ENCODE results near the gene ATAD2B.
"Not testable (repeated sequence)": the region's sequence is repeated elsewhere in the genome, so short reads cannot be mapped to it uniquely, and the experiment has no call there.

Gene ATAD2B

DNA sequence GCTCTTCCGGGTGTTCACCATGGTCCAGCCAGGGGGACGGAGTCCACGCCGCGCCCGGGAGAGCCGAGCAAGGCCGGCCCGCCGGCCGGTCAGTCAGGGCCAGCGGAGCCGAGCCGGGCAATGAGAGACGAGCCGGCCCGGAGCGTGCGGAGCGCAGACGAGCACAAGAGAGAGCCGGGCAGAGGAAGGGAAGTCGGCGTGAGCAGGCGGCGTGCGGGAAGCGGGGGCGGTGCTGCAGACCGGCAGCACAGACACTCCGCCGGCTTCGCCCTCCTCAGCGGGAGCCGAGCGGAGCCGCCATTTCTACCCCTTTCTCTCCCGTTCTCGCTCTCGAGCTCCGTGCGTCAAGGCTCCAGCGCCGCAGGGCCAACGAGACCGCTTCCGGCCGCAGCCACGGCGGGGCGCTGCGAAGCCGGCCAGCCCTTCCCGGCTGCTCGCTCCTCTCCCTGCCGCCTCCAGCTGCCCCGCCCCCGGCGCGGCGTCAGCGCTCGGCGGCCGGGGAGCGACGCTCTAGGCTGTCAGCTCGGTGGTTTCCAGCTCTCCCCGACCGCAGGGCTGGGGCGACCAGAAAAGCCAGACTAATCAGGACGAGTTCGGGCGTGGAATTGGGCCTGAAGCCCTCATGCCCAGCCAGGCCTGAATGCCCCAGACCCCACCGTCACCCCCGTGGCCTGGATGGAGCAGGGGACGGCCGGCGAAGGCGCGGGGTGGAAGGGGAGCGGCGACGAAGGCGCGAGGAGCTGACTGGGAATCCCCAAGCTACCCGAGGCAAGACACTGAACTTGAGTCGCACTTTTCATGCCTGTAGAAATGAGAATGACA, at the start of gene ATAD2B:
ATAD2B (minus strand) TSS at position 374 of the 822 bp plus-strand sequence; CDS start at position 21, 353 bp downstream.
- peak; percentile 84 for DNase-seq (ENCODE audit: low read depth, low spot score)

DNA sequence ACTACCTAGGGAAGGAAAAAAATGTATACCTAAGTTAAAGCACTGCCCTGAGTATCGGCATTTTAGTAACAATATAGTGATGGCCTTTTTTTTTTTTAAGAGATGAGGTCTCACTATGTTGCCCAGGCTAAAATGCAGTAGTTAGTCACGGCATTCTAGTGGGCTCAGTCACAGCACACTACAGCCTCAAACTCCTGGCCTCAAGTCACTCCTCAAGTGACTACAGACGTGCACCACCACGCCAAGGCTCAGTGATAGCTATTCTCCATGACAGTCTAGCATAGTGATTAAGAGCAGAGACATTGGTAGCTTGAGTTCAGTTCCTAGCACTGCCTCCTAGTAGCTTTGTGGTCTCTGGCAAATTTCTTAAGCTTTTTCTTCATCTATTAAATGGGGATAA, 40.9 kb upstream of the ATAD2B start:
- no peak for DNase-seq (ENCODE audit: low read depth, low spot score)

DNA sequence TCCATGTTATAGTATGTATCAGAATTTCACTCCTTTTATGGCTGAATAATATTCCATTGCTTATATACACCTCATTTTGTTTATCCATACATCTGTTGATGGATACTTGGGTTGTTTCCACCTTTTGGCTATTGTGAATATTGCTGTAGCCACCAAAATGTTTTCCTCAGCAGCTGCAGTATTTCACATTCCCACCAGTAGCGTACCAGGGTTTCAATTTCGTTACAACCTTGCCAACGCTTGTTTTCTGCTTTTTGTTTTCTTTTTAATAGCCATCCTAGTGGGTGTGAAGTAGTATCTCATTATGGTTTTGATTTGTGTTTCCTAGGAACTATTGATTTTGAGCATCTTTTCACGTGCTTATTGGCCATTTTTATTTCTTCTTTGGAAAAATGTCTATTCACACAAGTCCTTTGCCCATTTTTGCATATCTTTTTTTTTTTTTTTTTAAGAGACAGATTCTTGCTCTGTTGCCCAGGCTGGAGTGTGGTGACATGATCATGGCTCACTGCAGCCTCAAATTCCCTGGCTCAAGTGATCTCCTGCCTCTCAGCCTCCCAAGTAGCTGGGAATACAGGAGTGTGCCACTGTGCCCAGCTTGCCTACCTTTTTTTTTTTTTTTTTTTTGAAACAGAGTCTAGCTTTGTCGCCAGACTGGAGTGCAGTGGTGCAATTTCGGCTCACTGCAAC, 27.5 kb upstream of the ATAD2B start:
- no peak for DNase-seq (ENCODE audit: low read depth, low spot score)

DNA sequence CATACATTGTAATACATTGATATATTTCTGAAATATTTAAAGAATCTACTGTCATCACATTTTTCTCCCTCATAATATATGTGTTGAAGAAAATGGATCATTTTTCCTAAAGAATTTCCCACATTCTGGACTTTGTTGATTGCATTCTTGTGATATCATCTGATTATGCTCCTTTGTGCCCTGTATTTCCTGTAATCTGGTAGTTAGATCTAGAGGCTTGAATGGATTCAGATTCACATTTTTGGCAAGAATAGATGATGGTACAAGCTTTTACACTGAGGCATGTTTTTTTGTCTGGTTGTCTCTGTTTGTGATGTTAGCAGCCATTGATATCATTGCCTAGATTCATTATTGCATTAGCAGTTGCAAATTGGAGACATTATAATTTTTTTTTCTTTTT, 26.7 kb upstream of the ATAD2B start:
- no peak for DNase-seq (ENCODE audit: low read depth, low spot score)

DNA sequence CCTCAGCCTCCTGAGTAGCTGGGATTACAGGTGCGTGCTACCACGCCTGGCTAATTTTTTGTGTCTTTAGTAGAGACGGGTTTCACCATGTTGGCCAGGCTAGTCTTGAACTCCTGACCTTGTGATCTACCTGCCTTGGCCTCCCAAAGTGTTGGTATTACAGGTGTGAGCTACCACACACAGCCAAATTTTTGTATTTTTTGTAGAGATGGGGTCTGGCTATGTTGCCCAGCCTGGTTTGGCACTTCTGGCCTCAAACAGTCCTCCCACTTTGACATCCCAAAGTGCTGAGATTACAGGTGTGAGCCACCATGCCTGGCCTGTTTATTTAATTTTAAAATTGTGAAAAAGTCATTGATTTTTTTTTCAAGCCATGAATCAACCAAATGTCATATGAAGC, 25.6 kb upstream of the ATAD2B start:
- DNase-seq (ENCODE audit: low read depth, low spot score), result not testable (repeated sequence)

DNA sequence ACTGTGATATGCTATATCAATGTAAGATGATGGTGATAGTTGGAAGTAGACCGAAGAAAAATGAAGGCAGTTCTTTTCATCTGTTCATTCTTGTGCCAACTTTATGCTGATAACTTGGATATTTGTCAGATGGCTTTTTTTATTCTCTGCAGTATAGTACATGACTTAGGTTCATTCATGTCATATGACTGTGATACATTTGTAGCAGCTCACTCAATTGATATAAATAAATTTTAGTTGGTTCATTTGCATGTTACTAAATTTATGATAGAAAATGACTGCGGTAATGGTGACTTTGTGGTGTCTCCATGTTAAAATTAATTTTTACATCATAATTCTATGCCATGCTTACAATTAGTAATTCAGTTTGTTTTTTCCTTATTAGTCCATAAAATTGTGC, 20.4 kb upstream of the ATAD2B start:
- no peak for DNase-seq (ENCODE audit: low read depth, low spot score)

DNA sequence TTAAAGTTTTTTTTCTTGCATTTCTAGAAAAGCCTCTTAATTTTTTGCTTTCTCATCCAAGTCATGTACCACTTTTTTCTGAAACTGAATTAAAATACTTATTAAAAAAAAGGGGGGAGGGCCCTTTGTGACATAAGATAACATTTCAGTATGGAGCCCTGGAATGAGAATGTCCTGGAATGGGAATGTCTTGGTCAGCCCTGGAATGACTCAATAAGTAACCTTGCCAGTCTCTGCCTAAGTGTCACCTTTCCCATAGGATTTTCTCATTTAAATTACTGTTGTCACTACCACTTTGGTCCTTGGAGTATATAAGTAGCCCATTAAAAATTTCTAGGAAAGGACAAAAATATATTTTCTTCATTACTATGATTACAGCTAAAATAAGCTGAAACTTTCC, 18.1 kb upstream of the ATAD2B start:
- no peak for DNase-seq (ENCODE audit: low read depth, low spot score)

DNA sequence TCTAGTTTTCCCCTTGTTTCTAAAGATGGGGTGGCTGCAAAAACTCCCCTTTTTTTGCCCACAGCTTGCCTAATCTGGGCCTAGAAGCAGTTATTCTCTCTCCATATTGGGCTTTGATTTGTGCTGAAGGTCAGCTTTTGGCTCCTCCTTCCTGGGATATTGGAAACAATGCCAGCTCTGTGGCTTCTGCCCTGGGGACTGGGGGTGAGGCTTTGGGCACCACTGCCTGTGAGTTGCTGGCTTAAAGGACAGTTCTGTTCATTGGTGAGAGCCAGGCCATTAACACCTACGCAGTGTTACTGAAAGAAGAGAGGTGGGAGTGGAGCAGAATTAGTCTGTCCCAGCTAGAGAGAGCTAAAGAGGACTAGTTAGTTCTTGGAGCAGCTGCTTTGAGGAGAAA, 17.6 kb upstream of the ATAD2B start:
- no peak for DNase-seq (ENCODE audit: low read depth, low spot score)

DNA sequence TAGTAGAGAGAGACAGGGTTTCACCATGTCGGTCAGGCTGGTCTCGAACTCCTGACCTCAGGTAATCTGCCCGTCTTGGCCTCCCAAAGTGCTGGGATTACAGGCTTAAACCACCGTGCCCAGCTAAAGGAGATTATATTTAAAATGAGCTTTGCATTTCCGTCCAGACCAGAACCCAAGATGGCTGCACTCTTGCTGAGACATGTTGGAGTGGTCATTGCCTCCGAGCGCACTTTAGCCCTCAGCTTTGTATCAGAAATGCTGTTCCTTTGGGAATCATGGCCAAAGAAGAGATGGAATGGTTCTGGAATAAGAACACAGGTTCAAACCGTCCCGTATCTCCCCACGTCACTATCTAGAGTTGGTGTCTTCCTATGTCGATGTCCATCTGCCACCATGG, 16.7 kb upstream of the ATAD2B start:
- DNase-seq (ENCODE audit: low read depth, low spot score), result no peak

DNA sequence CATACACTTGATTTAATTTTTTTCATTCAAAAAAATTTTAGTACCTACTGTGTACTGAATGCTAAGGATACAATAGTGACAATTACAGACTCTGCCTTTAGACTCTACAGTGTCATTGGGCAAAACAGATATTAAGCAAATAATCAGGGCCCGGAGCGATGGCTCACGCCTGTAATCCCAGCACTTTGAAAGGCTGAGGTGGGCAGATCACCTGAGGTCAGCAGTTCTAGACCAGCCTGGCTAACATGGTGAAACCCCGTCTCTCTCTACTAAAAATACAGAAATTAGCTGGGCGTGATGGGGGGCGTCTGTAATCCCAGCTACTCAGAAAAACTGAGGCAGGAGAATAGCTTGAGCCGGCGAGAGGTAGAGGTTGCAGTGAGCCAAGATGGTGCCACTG, 14.7 kb upstream of the ATAD2B start:
- no peak for DNase-seq (ENCODE audit: low read depth, low spot score)

DNA sequence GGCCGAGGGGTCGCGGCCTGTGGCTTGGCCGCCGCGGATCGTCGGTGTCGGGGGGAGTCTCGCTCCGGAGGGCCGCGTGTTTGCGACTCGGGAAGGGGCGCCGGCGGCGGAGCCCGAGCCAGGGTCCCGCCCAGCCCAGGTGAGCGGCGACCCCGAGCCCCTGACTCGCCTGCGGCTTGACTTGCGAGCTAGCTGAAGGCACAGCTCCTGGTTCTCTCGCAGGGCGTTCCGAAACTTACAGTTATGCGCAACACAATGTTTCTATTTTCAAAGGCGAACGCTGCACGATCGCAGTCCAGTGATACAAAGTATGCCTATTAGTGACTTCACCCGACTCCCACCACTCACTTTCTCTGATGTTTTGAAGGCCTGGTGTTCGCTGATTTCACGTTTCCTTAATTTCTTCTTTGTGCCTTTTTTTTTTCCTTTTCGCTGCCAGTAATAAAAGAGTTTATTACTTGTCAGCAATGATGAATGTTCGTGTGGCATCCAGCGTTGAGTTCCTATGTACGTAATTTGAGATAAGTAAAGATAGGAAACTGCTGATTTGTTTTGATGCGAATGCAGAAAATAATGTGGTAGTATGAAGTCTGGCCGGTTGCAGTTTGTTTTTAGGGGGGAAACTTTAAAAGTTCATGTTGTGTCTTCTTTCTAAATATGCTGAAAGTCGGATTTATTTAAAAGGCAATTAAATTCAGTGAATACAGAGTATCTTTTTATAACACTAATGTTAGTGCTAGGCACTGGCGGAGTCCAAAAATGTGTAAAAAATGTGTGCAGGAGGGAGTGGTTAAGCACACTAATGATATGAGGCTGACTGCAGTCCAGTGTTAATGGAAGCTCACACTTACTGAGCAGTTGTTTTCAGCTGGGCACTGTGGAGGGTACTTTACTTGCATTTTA, 14.0 kb upstream of the ATAD2B start:
- no peak for DNase-seq (ENCODE audit: low read depth, low spot score)

DNA sequence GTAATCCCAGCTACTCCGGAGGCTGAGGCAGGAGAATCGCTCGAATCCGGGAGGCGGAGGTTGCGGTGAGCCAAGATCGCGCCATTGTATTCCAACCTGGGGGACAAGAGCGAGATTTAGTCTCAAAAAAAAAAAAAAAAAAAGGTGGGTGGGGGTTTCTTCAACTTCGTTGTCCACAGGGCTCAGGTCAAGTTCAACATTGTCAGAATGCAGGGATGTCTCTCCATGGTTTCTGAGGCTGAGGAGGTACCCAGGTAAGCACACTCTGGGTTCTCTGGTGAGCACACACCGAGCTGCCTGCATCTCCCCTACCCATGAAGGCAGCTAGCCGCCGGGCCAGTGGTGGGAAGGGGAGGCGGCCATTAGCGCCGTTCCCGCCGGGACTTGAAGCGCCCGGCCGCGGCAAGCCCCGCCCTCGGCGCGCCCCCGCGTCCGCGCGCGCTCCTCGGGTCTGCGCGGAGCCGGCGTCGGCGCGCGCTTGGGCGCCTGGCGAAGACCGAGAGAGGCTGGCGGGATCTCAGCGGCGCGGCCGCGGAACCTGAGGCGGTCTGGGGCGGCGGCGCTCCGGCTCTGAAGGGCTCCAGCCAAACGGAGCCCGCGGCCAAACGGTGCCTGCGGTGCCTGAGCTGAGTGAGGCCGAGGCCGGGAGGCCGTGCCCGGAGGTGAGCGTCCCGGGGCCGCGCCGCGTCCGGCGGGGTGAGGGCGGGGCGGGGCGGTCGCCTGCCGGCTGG, 13.2 kb upstream of the ATAD2B start, which contains the start of gene UBXN2A:
UBXN2A (plus strand) TSS at position 477 of the 731 bp plus-strand sequence. CDS start 17,852 bp downstream, outside the sequence.
- DNase-seq (ENCODE audit: low read depth, low spot score), result peak; percentile 60

DNA sequence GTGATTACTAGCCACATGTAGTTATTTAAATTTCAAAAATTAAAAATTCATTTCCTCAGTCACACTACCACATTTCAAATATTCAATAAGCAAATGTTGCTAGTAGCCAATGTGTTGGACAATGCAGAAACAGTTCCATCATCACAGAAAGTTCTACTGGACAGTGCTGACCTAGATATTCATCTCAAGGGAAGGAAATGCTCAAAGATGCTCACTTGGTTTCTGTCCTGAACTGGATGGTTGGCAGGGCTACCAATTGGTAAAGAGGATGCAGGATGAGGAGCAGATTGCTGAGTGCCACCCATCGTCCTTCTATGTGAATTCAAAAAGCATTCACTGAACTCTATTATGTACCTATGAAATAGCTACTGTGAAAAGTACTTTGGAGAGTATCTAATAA, 7.3 kb upstream of the ATAD2B start:
- DNase-seq (ENCODE audit: low read depth, low spot score), result no peak

DNA sequence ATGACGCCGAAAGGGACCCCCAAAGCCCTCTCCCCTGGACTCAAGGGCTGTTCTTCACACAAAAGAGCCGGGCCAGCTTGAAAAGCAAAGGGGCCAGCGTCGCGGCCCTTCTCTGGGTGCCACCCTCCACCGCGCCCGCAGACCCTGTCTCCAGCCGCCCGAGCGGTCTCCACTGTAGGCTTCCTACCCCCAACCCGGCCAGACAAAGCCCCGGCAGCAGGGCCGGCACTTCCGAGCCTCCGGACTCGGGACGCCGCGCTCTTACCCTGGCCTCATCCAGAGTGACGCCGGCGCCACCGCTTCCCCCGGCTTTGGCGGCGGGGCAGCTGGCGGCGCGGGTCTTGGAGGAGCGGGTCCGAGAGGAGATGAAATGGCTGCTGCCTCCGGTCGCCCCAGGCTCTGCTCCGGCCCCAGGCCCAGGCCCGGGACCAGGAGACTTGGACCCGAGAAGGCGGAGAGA, 603 bp downstream of the ATAD2B start:
- no peak for DNase-seq (ENCODE audit: low read depth, low spot score)

DNA sequence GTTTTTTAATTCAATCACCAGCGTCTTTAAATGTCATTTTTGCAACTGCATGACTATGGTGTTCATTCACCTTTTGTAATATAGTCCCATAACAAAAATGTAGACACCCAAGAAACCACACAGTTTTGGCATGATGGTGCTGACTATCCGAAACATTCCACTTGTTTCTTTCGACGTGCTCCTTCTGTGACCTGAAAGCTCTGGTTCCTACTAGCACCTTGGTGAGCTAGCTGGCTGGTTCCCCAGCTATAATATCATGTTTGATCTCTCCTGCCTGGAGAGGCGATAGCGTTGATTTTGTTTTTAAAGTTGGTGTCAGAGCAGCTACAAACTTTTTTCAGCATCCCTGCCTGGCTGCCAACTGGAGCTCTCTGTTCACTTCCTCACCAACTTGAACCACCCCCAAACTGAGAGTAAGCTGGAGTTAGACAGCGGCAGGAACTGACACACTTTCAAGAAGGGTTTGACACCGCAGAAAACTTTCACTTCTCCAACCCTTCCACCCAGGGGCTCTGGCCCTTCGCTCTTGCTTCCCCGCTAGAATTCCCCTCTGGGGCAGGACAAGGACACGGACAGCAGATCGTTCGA, 1.1 kb downstream of the ATAD2B start:
- DNase-seq (ENCODE audit: low read depth, low spot score), result no peak

DNA sequence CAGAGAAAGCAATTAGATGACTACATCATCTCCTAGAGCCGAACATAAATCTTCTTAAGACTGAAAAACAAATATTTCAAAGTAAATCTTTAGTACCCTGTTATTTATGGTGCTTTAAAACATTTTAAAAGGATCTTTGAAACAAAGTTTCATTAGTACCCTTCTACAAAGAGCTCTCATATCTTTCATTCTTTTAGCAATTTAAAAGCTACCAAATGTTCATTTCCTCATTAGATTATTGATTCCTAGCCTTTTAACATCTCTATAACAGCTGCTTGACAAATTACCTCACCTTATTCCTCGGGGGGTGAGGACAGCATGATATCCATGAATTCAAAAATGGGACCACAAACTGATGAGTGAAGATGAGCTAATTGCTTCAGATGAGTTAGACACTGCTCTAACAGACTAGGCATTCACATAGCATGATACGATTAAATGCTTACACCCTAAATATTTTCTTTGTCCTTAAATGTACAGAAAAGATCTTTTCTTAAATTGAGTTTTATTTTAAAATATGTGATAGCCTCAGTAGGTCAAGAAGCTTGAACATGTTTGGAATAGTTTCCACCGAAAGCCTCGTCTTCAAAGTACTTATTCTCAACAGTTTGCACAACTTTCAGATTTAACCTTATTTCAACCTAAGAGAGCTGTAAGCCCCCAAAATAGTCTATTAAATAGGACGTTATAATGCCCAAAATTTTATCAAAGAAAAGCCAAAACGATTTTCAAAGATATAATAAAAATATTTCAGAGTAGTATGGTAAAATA, 2.1 kb downstream of the ATAD2B start:
- DNase-seq (ENCODE audit: low read depth, low spot score), result no peak

DNA sequence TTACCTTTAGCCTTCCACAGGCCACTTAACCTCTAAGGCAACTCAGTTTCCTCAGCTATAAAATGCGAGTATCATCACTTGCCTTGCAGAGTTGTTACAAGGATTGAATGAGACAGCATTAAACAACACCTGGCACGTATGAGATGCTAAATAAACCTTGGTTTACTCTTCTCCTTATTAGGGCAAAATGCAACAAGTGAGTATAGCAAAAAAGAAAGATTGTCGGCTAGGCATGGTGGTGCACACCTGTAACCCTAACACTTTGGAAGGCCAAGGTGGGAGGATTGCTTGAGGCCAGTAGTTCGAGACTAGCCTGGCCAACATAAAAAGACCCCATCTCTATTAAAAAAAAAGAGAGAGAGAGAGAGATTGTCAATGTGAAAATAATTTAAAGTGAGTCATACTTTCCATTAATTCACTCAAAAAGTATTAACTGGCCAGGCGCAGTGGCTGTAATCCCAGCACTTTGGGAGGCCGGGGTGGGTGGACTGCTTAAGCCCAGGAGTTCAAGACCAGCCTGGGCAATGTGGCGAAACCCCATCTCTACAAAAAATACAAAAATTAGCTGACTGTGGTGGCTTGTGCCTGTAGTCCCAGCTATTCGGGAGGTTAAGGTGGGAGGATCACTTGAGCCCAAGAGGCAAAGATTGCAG, 8.0 kb downstream of the ATAD2B start:
- DNase-seq (ENCODE audit: low read depth, low spot score), result no peak

DNA sequence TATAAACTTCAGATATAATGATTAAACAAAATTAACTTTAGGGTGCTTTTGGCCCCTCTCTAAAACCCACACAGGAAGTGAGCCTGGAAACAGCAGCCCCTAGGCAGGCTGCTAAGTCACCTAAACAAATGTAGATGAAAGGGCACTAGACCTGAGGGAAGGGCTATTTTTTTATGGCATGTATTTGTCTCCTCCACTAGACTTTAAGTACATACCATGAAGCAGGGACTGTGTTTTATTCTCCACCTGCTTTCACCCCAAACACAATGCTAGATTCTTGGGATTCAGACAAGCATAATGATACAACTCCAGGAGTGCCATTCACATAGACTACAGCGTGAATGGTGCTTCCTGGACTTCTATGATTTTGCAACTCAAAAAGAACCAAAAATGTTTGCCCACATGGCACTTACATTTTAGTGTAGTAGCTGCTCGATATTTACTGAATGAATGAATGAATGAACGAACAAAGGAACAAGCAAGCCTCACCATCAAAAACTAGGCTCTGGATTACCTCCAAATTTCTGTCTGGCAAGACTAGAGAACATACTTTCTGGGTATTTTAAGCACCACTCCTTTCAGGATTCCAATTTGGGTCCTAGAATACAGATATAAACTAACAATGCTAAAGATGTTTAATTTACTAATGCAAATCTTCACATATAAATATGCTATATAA, 10.1 kb downstream of the ATAD2B start:
- no peak for DNase-seq (ENCODE audit: low read depth, low spot score)

DNA sequence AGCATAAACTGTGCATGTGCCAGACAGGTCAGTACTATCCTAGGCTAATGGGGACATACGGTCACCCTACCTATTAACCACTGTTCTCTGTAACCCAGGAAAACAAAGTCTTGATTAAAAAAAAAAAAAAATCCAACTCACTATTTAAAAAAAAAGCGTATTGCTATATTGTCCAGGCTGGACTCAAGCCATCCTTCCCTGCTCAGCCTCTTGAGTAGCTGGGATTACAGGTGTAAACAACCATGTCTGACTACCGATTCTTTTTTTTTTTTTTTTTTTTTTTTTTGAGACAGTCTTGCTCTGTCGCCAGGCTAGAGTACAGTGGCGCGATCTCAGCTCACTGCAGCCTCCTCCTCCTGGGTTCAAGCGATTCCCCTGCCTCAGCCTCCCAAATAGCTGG, 11.6 kb downstream of the ATAD2B start:
- DNase-seq (ENCODE audit: low read depth, low spot score), result no peak

Data from smooth muscle cell of the brain vasculature (primary cell).